GM12878 (cell line): ENCODE data around the gene RIOX2. TPM values are rescaled to one million over a fixed set of nuclear protein-coding genes. Genes with fewer than 3 reads are reported as not detected.

Source experiments
- ATAC-seq: fragments of 200-7000 bp; cut with Tn5 transposase; 3 replicates; pipeline ENCODE4 v1.9.1; 2020; ENCODE audit warnings: mild to moderate bottlenecking, moderate library complexity
- Bru-seq: library from RNA; stranded (reverse); fragments of 400-500 nt; gene quantifications from one replicate; lab custom pipeline; 2021; lab: Mats Ljungman, UMichigan
- BruChase-seq, 2 experiments: library from RNA; stranded (reverse); fragments of 400-500 nt; gene quantifications; one replicate each; lab custom pipeline; 2021; lab: Mats Ljungman, UMichigan
- BruUV-seq: library from RNA; stranded (reverse); fragments of 400-500 nt; replicated peaks from 2 replicates; lab custom pipeline; 2021; lab: Mats Ljungman, UMichigan
- CTCF ChIA-PET: fragments of 300-600 bp; sonication (Branson Sonifier 250); formaldehyde crosslinking; extraction: SDS; loops from one replicate; lab custom pipeline; 2021; ENCODE audit warnings: inconsistent platforms; lab: Yijun Ruan, JAX
- POLR2A ChIA-PET: fragments of 350-600 bp; formaldehyde crosslinking; extraction: SDS; loops from one replicate; lab custom pipeline; 2021; ENCODE audit warnings: inconsistent platforms; lab: Charles Lee
- RAD21 ChIA-PET: fragments of 300-600 bp; sonication (Branson Sonifier 250); formaldehyde crosslinking; loops from one replicate; lab custom pipeline; 2023; ENCODE audit warnings: antibody characterized with exemption; ENCODE audit not compliant: unreplicated experiment; lab: Charles Lee
- SMC1A ChIA-PET: fragments of 300-600 bp; sonication (Branson Sonifier 250); formaldehyde crosslinking; loops from one replicate; lab custom pipeline; 2023; ENCODE audit not compliant: unreplicated experiment, uncharacterized antibody; lab: Charles Lee
- DNase-seq: peaks from one replicate; pipeline ENCODE4 v3.0.0-alpha.2; 2011; ENCODE audit warnings: low read depth, low spot score
- FAIRE-seq: peaks from 3 replicates; lab custom pipeline; 2011; peaks lifted over from hg19 to GRCh38; lab: Jason Lieb, UNC
- H2AFZ ChIP-seq: 2 replicates; pipeline ENCODE4 v1.6.0; 2011; ENCODE audit warnings: low read depth, low read length, control low read depth; ENCODE audit not compliant: control insufficient read depth
- H3K27ac ChIP-seq: 2 replicates; pipeline ENCODE4 v1.5.1; 2011; ENCODE audit warnings: control low read depth; ENCODE audit not compliant: control insufficient read depth, insufficient read depth
- H3K27me3 ChIP-seq, 2 experiments: replicated peaks in 1 of 2; 2 replicates each; pipeline versions ENCODE4 v1.6.0 to v1.6.1; 2011; ENCODE audit warnings: low read length in 1 of 2; ENCODE audit not compliant: control insufficient read depth in 2 of 2, insufficient read depth in 2 of 2
- H3K36me3 ChIP-seq, 2 experiments: 2 replicates each; pipeline ENCODE4 v1.5.1; 2011; ENCODE audit warnings: low read length in 1 of 2; ENCODE audit not compliant: control insufficient read depth in 2 of 2, insufficient read depth in 2 of 2
- H3K4me1 ChIP-seq: 2 replicates; pipeline ENCODE4 v1.6.1; 2011; ENCODE audit warnings: mild to moderate bottlenecking, low read length, moderate library complexity, mixed read lengths; ENCODE audit not compliant: control insufficient read depth, insufficient read depth
- H3K4me2 ChIP-seq: 2 replicates; pipeline ENCODE4 v1.6.0; 2011; ENCODE audit warnings: control low read depth; ENCODE audit not compliant: control insufficient read depth, insufficient read depth
- H3K4me3 ChIP-seq: fragments of 200-600 bp; sonication (generic); 2 replicates; pipeline ENCODE4 v1.5.1; 2016
- H3K79me2 ChIP-seq: 2 replicates; pipeline ENCODE4 v1.6.0; 2011; ENCODE audit warnings: low read length; ENCODE audit not compliant: control insufficient read depth, insufficient read depth
- H3K9ac ChIP-seq: 2 replicates; pipeline ENCODE4 v1.8.0; 2011; ENCODE audit warnings: low read length, control low read depth, mixed read lengths; ENCODE audit not compliant: control insufficient read depth, insufficient read depth
- H3K9me3 ChIP-seq: replicated peaks from 3 replicates; pipeline ENCODE4 v1.5.1; 2011; ENCODE audit warnings: mild to moderate bottlenecking, low read length; ENCODE audit not compliant: control insufficient read depth, insufficient read depth
- H4K20me1 ChIP-seq: 2 replicates; pipeline ENCODE4 v1.6.0; 2011; ENCODE audit not compliant: control insufficient read depth, insufficient read depth
- BCL11A ChIP-seq: IDR thresholded peaks from 2 replicates; pipeline ENCODE4 v1.6.1; 2011; ENCODE audit warnings: low read depth, low read length
- BHLHE40 ChIP-seq, 2 experiments: fragments of 450-650 bp in 1 of 2; IDR thresholded peaks; 2 replicates each; pipeline ENCODE4 v1.6.1; 2011 to 2017; ENCODE audit warnings: low read depth in 2 of 2, borderline replicate concordance in 1 of 2, improper control_type of control experiment in 1 of 2, low read length in 1 of 2, mild to moderate bottlenecking in 1 of 2
- CBX3 ChIP-seq: fragments of 200-600 bp; sonication (generic); IDR thresholded peaks from 2 replicates; pipeline ENCODE4 v1.6.1; 2016; ENCODE audit warnings: low read depth, borderline replicate concordance
- JUND ChIP-seq: IDR thresholded peaks from 2 replicates; pipeline ENCODE4 v1.6.1; 2012; ENCODE audit warnings: low read depth, mild to moderate bottlenecking, low read length, improper control_type of control experiment, moderate library complexity
- NFIC ChIP-seq: IDR thresholded peaks from 2 replicates; pipeline ENCODE4 v1.6.1; 2012; ENCODE audit warnings: low read depth, mild to moderate bottlenecking, inconsistent platforms, low read length, moderate library complexity
- RAD51 ChIP-seq: fragments of 450-650 bp; IDR thresholded peaks from 2 replicates; pipeline ENCODE4 v1.6.1; 2016; ENCODE audit warnings: moderate library complexity, mild to moderate bottlenecking, inconsistent platforms
- SIN3A ChIP-seq: IDR thresholded peaks from 2 replicates; pipeline ENCODE4 v1.6.1; 2012; ENCODE audit warnings: low read depth, low read length, improper control_type of control experiment
- SREBF2 ChIP-seq: IDR thresholded peaks from 2 replicates; pipeline ENCODE4 v1.6.1; 2012; ENCODE audit warnings: mild to moderate bottlenecking, low read length
- WRNIP1 ChIP-seq: IDR thresholded peaks from 2 replicates; pipeline ENCODE4 v1.6.1; 2011; ENCODE audit warnings: low read depth, low read length, improper control_type of control experiment, borderline replicate concordance
- whole genome bisulfite sequencing: methylation state at CpG from one replicate; pipeline ENCODE4 v1.1.6; 2016; ENCODE audit warnings: low lambda C conversion rate; ENCODE audit not compliant: insufficient replicate concordance, insufficient coverage; ENCODE audit errors: missing lambda C conversion rate; 5-methylcytosine and 5-hydroxymethylcytosine counted together
- in situ Hi-C: fragments of 300-500 bp; cut with MboI; formaldehyde crosslinking; loops from 9 replicates; pipeline ENCODE4 v1.14.3; 2018; ENCODE audit warnings: mixed read lengths
- intact Hi-C: fragments of 100-400 bp; cut with micrococcal nuclease; formaldehyde crosslinking; loops from one replicate; pipeline ENCODE4 v1.14.2; 2022; ENCODE audit not compliant: unreplicated experiment
- long read RNA-seq, 2 experiments: library from polyadenylated mRNA; unstranded; transcript quantifications; one replicate each; pipeline ENCODE4 v2.0.0, GENCODE V29; 2019 to 2020
- polyA minus RNA-seq, 3 experiments: library from RNA; depleted of rRNA, polyadenylated mRNA; stranded (reverse); fragments of >200 nt; gene quantifications; 2 replicates each; pipeline ENCODE4 v1.2.3, GENCODE V29; 2011
- polyA plus RNA-seq, 11 experiments: library from polyadenylated mRNA; depleted of rRNA in 4 of 11; unstranded in 6 of 11; stranded (reverse) in 5 of 11; fragments of >200 nt; fragmentation: Nextera tagmentation in 4 of 11; fragmentation: Illumina TruSeq in 1 of 11; extraction: Ambion mirVana in 4 of 11; extraction: Trizol in 1 of 11; gene quantifications; 1 replicate in 1 of 11; 2 replicates in 10 of 11; pipeline versions ENCODE4 v1.2.1 to v1.2.3, GENCODE V29; 2011 to 2016; ENCODE audit warnings: inconsistent platforms in 2 of 11, missing spikeins in 2 of 11, low read depth in 1 of 11
- total RNA-seq, 4 experiments: library from RNA; depleted of rRNA in 3 of 4; stranded (reverse); fragments of >200 nt in 3 of 4; fragmentation: Illumina TruSeq in 1 of 4; extraction: Trizol in 1 of 4; gene quantifications; 2 replicates each; pipeline versions ENCODE4 v1.2.1 to v1.2.3, GENCODE V29; 2013 to 2021
- TF ChIP-seq, protein P1 (sequence below): fragments of 450-650 bp; IDR thresholded peaks from 2 replicates; pipeline ENCODE4 v1.6.1; 2018; ENCODE audit warnings: mild to moderate bottlenecking, low read depth, moderate library complexity; ENCODE audit not compliant: partially characterized antibody
- TF ChIP-seq, protein P2 (sequence below): fragments of 150-350 bp; IDR thresholded peaks from 2 replicates; pipeline ENCODE4 v1.6.1; 2016; ENCODE audit warnings: low read depth, low read length

RIOX2 gene
- total RNA-seq (2013; cell fraction: nucleolus; rRNA removed): 56.1 and 58.1 TPM in 2 replicates
- total RNA-seq (2014; rRNA removed) (42.1 and 43.9 TPM in 2 replicates), total RNA-seq (2014; rRNA removed; fragmentation: Illumina TruSeq; extraction: Trizol) (45.7 and 48.9 TPM in 2 replicates), total RNA-seq (2021) (32.8 and 35.0 TPM in 2 replicates), polyA plus RNA-seq (2011; rRNA removed) (24.1 and 30.9 TPM in 2 replicates), polyA plus RNA-seq (2014; fragmentation: Illumina TruSeq; extraction: Trizol) (42.3 and 48.4 TPM in 2 replicates), polyA plus RNA-seq (2014; fragmentation: Nextera tagmentation; extraction: Ambion mirVana) (10 to 100 TPM; 51.8 to 52.6 TPM), polyA plus RNA-seq (2014; rRNA removed) (31.6 and 36.1 TPM in 2 replicates), polyA plus RNA-seq (2016; fragmentation: Nextera tagmentation; extraction: Ambion mirVana) (10 to 100 TPM; 45.6 to 46.6 TPM), polyA minus RNA-seq (2011; rRNA and poly(A)+ RNA removed) (26.6 and 35.0 TPM in 2 replicates), Bru-seq, nascent RNA (percentile 77 among the genes with signal in this experiment), BruChase-seq, experiment 1, labeled RNA remaining after a 6-hour chase (percentile 68 among the genes with signal in this experiment), BruChase-seq, experiment 2, labeled RNA remaining after a 2-hour chase (percentile 76 among the genes with signal in this experiment)
- polyA plus RNA-seq (2011; ENCODE audit: low read depth): 9.4 TPM
- polyA plus RNA-seq (2011; cell fraction: cytosol; rRNA removed): 12.4 and 16.5 TPM in 2 replicates
- polyA plus RNA-seq (2011; cell fraction: nucleus; rRNA removed): 29.6 and 32.5 TPM in 2 replicates
- polyA plus RNA-seq (2012): 15.6 and 16.4 TPM in 2 replicates
- 5.7 and 10.6 TPM in 2 replicates for polyA minus RNA-seq (2011; cell fraction: cytosol; rRNA and poly(A)+ RNA removed)
- polyA minus RNA-seq (2011; cell fraction: nucleus; rRNA and poly(A)+ RNA removed): 33.0 and 47.6 TPM in 2 replicates
- long read RNA-seq, experiment 1, full-length matches to known transcripts: 29 of 46 reads
- long read RNA-seq, experiment 1, partial matches to known transcripts: 5 of 46 reads
- long read RNA-seq, experiment 1, other reads (novel, unspliced or antisense): 12 of 46 reads
- long read RNA-seq, experiment 2, full-length matches to known transcripts: 153 of 264 reads
- long read RNA-seq, experiment 2, partial matches to known transcripts: 44 of 264 reads
- long read RNA-seq, experiment 2, other reads (novel, unspliced or antisense): 67 of 264 reads

DNA sequence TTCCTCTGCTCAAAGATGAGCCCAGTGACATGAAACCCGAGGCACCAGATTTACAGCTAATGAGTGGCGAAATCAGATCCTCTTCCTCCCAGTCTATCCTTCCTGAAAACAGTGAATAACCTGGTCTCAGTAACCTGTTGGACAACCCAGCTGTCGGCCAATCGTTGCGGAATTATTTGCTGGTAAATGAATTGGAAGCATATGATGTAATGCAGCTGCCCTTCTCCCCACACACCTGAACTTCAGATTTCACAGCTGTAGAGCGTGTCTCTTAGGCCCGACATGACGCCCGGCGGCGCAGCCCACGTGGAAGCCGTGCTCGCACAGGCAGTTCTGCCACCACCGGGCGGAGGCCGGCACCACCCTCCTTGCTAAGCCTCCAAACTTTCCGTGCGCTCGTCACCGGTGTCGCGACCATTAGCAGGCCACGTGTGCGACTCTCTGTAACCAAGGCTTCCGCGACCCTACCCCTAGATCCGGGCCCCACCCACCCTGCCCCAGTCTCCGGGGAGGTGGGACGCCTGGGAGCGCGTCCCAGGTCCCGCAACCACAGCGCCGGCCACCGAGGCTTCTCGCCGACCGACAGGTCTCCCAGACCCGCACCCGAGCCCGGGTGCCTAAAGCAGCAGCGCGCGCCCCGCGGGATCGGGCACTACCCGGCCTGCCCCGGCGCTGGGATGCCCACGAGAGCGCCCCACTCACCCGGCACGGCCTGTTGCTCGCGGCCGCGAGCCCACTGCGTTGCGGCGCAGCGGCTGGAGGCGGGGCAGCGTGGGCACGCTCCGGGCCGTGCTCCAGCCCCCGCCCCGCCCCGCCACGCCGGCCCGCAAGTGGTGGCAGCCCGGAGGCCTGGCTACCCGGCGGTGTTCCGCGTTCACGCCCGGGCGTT lies at the start of gene RIOX2:
TSS of gene RIOX2 (minus strand) at position 753 of the 889 bp plus-strand sequence. CDS start 4,838 bp downstream, outside the sequence.
- Histone ChIP-seq H3K27ac (peak within 1 kb of the TSS; percentile 59), H3K9me3 (no peaks in the 10 kb centered on the region), H3K4me1 (0 out of 2 replicates have a peak, but pooled peaks cover 3% of the 10 kb centered on the region), H3K4me3 (peak within 1 kb of the TSS; percentile 74), H2AFZ (peak within 1 kb of the TSS; percentile 94), H3K36me3 (no peaks in the 10 kb centered on the region), H3K27me3 (no peaks in the 10 kb centered on the region), H3K4me2 (peak within 1 kb of the TSS; percentile 94), H3K79me2 (peaks cover 40% of the 10 kb centered on the region), H4K20me1 (no peaks in the 10 kb centered on the region), H3K9ac (peak within 1 kb of the TSS; percentile 86)
- DNase-seq: peak; percentile 21
- peak; percentile 84 for FAIRE-seq
- CTCF ChIA-PET: interaction anchor here (0.7 to 1.3 kb wide), 5 partner anchors 51 to 188 kb away, joined by 3 to 4 read pairs (median 3); no protein-coding TSS in a partner anchor
- SMC1A ChIA-PET: interaction anchor here (0.6 to 1.6 kb wide), 3 partner anchors 31 to 253 kb away, joined by 3 to 4 read pairs (median 3); no protein-coding TSS in a partner anchor
- WGBS: under 1% methylated on average over 47 of the region's 82 CpGs
- ATAC-seq: peak; percentile 94
- intact Hi-C loops (loop anchor here (5.0 kb wide), 1 partner anchor 50 kb away; no protein-coding TSS in a partner anchor), in situ Hi-C loops (no loop called here)
- BruUV-seq: TSS peak; percentile 71
- RAD21 ChIA-PET: interaction anchor here (0.9 to 1.0 kb wide), 2 partner anchors 12 to 55 kb away, joined by 3 to 4 read pairs; no protein-coding TSS in a partner anchor
- POLR2A ChIA-PET: interaction anchor here (0.8 to 1.6 kb wide), 2 partner anchors 11 to 21 kb away, joined by 3 read pairs; no protein-coding TSS in a partner anchor
- TF ChIP-seq, protein P1, sequence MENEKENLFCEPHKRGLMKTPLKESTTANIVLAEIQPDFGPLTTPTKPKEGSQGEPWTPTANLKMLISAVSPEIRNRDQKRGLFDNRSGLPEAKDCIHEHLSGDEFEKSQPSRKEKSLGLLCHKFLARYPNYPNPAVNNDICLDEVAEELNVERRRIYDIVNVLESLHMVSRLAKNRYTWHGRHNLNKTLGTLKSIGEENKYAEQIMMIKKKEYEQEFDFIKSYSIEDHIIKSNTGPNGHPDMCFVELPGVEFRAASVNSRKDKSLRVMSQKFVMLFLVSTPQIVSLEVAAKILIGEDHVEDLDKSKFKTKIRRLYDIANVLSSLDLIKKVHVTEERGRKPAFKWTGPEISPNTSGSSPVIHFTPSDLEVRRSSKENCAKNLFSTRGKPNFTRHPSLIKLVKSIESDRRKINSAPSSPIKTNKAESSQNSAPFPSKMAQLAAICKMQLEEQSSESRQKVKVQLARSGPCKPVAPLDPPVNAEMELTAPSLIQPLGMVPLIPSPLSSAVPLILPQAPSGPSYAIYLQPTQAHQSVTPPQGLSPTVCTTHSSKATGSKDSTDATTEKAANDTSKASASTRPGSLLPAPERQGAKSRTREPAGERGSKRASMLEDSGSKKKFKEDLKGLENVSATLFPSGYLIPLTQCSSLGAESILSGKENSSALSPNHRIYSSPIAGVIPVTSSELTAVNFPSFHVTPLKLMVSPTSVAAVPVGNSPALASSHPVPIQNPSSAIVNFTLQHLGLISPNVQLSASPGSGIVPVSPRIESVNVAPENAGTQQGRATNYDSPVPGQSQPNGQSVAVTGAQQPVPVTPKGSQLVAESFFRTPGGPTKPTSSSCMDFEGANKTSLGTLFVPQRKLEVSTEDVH: no peak
- TF ChIP-seq BCL11A (no peak), WRNIP1 (no peak), JUND (no peak), RAD51 (peak; percentile 21; the same call in 1 of the 2 replicates), NFIC (no peak), SREBF2 (no peak), CBX3 (no peak), SIN3A (no peak), BHLHE40 (IDR thresholded peaks at IDR 0.05; ENCODE audit: borderline replicate concordance in 1 of 2, low read depth in 2 of 2, low read length in 1 of 2) (peak; percentile 14 to 82; a peak in 3 of 4 replicates)
- TF ChIP-seq, protein P2, sequence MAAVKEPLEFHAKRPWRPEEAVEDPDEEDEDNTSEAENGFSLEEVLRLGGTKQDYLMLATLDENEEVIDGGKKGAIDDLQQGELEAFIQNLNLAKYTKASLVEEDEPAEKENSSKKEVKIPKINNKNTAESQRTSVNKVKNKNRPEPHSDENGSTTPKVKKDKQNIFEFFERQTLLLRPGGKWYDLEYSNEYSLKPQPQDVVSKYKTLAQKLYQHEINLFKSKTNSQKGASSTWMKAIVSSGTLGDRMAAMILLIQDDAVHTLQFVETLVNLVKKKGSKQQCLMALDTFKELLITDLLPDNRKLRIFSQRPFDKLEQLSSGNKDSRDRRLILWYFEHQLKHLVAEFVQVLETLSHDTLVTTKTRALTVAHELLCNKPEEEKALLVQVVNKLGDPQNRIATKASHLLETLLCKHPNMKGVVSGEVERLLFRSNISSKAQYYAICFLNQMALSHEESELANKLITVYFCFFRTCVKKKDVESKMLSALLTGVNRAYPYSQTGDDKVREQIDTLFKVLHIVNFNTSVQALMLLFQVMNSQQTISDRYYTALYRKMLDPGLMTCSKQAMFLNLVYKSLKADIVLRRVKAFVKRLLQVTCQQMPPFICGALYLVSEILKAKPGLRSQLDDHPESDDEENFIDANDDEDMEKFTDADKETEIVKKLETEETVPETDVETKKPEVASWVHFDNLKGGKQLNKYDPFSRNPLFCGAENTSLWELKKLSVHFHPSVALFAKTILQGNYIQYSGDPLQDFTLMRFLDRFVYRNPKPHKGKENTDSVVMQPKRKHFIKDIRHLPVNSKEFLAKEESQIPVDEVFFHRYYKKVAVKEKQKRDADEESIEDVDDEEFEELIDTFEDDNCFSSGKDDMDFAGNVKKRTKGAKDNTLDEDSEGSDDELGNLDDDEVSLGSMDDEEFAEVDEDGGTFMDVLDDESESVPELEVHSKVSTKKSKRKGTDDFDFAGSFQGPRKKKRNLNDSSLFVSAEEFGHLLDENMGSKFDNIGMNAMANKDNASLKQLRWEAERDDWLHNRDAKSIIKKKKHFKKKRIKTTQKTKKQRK: no peak
